Measurements from ENCODE around the gene CCDC28B.

Gene CCDC28B

GRCh38 chr1:32179193-32179442 lies 21.3 kb upstream of the CCDC28B start:
- TF ChIP-seq REST (IDR thresholded peaks at IDR 0.05; ENCODE audit: insufficient read depth in 1 of 2, low read depth in 2 of 2, low read length in 2 of 2) (no peak), POLR2AphosphoS5 (IDR thresholded peaks at IDR 0.05; ENCODE audit: low read depth, low read length) (no peak), TAF1 (IDR thresholded peaks at IDR 0.05; ENCODE audit: borderline replicate concordance, insufficient read depth, low read length) (no peak), SIN3A (IDR thresholded peaks at IDR 0.05; ENCODE audit: borderline replicate concordance, insufficient read depth, low read length) (no peak), FOXP2 (optimal IDR thresholded peaks at IDR 0.05; ENCODE audit: borderline replicate concordance, extremely low read depth, extremely low read length, insufficient read depth) (no peak)

- peak; percentile 81 for TF ChIP-seq FOXP2 (optimal IDR thresholded peaks at IDR 0.05; ENCODE audit: borderline replicate concordance, extremely low read depth, extremely low read length, insufficient read depth)
- TF ChIP-seq POLR2AphosphoS5 (IDR thresholded peaks at IDR 0.05; ENCODE audit: low read depth, low read length), result peak; percentile 92
- TF ChIP-seq REST (IDR thresholded peaks at IDR 0.05; ENCODE audit: insufficient read depth in 1 of 2, low read depth in 2 of 2, low read length in 2 of 2), result 0 out of 4 replicates have a peak, but pooled peaks of 1 of the 2 experiments have one; percentile 17
- no peak for TF ChIP-seq SIN3A (IDR thresholded peaks at IDR 0.05; ENCODE audit: borderline replicate concordance, insufficient read depth, low read length)
- peak; percentile 67; the same call in 1 of the 2 replicates for TF ChIP-seq TAF1 (IDR thresholded peaks at IDR 0.05; ENCODE audit: borderline replicate concordance, insufficient read depth, low read length)
Observed at GRCh38 chr1:32179443-32180185, 20.8 kb upstream of the CCDC28B start, which contains the start of gene TXLNA. TSS of gene TXLNA (plus strand) at chr1:32179675. CDS start at chr1:32180346, 671 bp downstream.

- no peak for TF ChIP-seq REST (IDR thresholded peaks at IDR 0.05; ENCODE audit: insufficient read depth in 1 of 2, low read depth in 2 of 2, low read length in 2 of 2)
- no peak for TF ChIP-seq FOXP2 (optimal IDR thresholded peaks at IDR 0.05; ENCODE audit: borderline replicate concordance, extremely low read depth, extremely low read length, insufficient read depth)
- no peak for TF ChIP-seq SIN3A (IDR thresholded peaks at IDR 0.05; ENCODE audit: borderline replicate concordance, insufficient read depth, low read length)
- no peak for TF ChIP-seq POLR2AphosphoS5 (IDR thresholded peaks at IDR 0.05; ENCODE audit: low read depth, low read length)
- no peak for TF ChIP-seq TAF1 (IDR thresholded peaks at IDR 0.05; ENCODE audit: borderline replicate concordance, insufficient read depth, low read length)
Observed at GRCh38 chr1:32180186-32181060, 20.0 kb upstream of the CCDC28B start.

- TF ChIP-seq FOXP2 (optimal IDR thresholded peaks at IDR 0.05; ENCODE audit: borderline replicate concordance, extremely low read depth, extremely low read length, insufficient read depth) (no peak), SIN3A (IDR thresholded peaks at IDR 0.05; ENCODE audit: borderline replicate concordance, insufficient read depth, low read length) (no peak), TAF1 (IDR thresholded peaks at IDR 0.05; ENCODE audit: borderline replicate concordance, insufficient read depth, low read length) (no peak), POLR2AphosphoS5 (IDR thresholded peaks at IDR 0.05; ENCODE audit: low read depth, low read length) (no peak), REST (IDR thresholded peaks at IDR 0.05; ENCODE audit: insufficient read depth in 1 of 2, low read depth in 2 of 2, low read length in 2 of 2) (no peak)
Observed at GRCh38 chr1:32181065-32181464, 19.3 kb upstream of the CCDC28B start.

Measured in PFSK-1 (cell line).